ENCODE data around the gene RRP1B.
A peak's percentile ranks its signal among the peaks of the same experiment; 100 is the strongest.
"Not testable (repeated sequence)": the region's sequence is repeated elsewhere in the genome, so short reads cannot be mapped to it uniquely, and the experiment has no call there.

The RRP1B gene

GRCh38 chr21:43640400-43640799, 19.0 kb upstream of the RRP1B start:
- DNase-seq = no peak

GRCh38 chr21:43643193-43643592, 16.2 kb upstream of the RRP1B start:
- DNase-seq = peak; percentile 47

- no peak for DNase-seq
Observed at GRCh38 chr21:43644071-43644470, 15.3 kb upstream of the RRP1B start.

DNA sequence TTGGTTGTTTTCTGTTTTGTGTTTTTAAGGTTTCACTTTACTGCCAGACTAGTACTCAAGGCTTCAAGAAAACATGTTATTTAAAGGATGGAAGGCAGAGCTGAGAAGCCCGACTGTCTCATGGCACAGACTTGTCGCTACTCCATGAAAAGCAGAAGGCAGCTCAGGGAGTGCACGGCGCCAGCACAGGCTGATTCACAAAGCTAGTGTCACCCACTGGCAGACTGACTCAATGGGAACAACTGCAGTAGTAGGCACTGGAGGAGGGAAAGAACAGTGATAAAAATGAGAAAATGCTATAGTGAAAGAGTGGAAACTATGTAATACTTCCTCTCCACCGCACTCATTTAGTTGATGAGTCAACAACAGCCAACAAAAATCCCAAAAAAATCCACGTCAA, 14.8 kb upstream of the RRP1B start:
- DNase-seq = no peak

GRCh38 chr21:43645136-43645891, 14.0 kb upstream of the RRP1B start:
- peak; percentile 64 for DNase-seq

DNA sequence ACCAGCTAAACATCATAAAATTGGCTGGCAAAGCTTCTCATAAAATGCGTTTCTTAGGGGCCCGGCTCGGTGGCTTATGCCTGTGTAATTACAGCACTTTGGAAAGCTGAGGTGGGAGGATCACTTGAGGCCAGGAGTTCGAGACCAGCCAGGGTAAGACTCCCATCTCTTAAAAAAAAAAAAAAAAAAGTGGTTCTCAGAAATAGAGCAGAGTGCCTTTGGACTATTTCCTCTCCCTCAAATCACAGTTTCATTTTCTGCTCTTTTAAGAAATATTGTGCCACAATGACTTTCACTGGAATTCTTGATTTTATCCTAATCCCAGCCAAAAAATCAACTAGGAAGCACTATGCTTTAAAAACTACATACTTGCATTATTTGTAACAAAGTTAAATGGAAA, 13.4 kb upstream of the RRP1B start:
- no peak for DNase-seq

- peak; percentile 93 for DNase-seq
Observed at GRCh38 chr21:43646550-43647260, 12.7 kb upstream of the RRP1B start.

DNA sequence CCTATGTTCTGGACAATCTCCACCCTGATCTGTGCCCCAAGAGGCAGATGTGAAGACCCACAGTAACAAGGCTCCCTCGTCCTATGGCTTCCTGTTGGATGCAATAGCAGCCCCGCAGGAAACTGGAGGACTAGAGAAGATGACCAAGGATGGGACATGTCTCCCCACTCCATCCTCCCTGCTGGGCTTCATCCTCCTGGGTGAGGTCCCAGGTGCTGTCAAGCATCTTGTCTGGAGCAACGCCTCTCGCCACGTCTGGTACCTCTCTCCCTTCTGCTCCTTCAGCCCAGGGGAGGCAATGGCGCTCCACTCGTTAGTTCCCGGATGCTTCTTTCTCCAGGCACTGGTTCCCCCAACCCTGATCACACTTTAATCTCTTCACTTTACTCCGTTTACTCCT, 11.2 kb upstream of the RRP1B start:
- DNase-seq = no peak

- DNase-seq = not testable (repeated sequence)
Observed at GRCh38 chr21:43651926-43652325, 7.4 kb upstream of the RRP1B start.

GRCh38 chr21:43652616-43653015, 6.7 kb upstream of the RRP1B start:
- DNase-seq = no peak

DNA sequence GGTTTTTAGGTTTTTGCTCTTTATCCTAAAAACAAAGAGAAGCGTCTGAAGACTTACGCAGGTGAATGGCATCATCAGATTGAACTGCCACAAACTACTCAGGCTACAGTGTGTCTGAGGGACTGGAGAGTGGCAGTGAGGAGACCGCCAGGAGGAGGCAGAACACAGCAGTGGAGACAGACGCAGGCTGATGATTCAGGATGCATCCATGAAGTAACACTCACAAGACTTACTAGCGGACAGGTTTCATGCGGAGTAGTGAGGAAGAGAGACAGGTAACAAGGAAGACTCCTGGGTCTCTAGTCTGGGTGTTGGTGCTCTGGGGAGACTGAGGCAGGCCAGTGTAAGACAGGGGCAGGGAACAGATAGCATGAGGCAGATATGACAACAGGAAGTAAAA, 5.7 kb upstream of the RRP1B start:
- no peak for DNase-seq

DNA sequence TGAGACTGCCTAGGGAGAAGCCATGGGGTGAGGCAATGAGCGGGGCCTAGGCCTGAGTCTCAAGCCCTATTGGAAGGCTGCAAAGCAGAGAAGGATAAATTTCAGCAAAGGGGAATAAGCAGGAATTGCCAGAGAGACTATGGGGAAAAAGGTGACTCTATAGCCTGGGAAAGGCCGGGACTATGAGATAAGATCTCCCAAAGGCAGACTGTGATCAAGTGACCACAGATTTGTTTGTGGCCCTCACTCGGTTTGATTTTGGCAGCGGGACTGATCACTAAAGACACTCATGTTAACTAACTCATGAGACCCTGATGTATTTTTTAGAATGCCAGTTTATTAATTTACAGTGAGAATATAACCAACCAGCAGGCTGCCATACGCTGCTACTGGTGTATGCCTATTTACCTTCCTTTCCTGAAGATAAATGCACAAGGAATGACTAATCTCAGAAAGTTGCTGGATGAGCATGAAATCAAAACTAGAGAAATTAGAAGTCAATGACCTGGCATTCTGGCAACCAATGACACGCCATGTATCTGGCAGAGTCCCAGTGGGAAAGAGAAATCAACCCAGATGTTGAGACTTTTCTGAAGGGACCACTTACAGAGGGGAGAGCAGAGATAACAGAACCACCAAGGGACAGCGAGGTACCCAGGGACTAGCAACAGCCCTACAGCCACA, 4.4 kb upstream of the RRP1B start:
- no peak for DNase-seq

DNA sequence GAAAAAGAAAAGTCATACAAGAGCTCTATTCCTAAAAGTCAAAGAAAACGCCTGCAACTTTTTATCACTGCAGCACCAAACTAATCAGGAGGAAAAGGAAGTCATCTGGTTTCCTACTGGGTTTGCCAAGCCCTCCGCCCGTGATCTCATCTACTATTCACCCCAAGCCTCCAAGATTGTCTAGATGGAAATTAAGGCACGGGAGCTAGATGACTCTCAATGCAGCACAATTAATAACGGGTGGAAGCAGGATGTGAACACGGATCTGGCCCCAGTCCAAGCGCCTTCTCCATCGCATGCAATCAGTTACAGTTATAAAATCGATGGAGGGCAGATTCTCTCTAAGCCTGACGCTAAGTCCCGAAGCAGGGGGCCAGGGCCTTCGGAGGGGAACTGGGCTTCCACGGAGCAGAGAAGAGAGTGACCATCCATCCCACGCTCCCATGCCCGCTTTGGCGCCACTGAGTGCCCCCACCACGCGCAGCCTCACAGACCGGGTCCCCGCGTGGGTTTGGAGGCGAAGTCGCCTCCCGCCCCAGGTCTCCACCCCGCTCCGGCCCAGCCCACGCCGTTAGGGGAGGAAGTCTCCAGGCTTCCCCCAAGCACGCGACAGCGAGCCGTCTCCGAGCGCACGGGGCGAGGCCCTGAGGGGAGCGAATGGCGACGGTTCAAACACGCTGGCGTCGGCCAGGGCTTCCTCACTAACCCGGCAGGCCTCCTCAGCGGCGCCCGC, 1.8 kb upstream of the RRP1B start:
- DNase-seq = no peak

DNA sequence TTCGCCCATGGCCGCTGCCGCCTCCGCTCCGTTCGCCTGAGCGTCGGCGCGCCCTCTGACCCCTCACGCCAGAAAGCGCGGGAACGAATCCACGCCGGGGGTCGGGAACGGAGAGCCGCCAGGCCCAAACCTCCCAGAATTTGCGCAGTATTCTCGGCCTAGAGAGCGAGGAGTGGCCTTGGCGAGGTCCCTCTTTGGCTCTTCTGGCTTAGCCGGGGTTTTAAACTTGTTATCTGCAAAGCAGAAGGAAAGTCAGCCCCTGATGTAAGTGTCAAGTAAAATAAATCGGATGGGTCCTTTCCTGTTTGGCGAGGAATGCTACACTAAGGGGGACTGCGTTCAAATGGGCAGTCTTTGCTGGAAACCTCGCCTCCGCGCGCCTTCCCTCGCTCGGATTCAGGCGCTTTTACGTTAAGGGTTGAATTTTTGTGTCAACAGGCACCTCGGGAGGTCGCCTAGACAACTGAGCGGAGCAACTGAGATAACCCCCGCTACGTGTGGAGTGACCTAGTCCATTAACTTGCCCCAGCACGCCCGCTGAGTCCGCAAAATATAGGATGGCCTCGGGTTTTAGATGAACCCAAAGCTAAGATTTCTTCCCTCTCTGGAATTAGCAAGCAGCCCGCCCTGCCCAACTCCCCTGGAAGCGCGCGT, 1.1 kb upstream of the RRP1B start:
- no peak for DNase-seq

- no peak for DNase-seq
Observed at GRCh38 chr21:43658769-43659135, 608 bp upstream of the RRP1B start.

DNA sequence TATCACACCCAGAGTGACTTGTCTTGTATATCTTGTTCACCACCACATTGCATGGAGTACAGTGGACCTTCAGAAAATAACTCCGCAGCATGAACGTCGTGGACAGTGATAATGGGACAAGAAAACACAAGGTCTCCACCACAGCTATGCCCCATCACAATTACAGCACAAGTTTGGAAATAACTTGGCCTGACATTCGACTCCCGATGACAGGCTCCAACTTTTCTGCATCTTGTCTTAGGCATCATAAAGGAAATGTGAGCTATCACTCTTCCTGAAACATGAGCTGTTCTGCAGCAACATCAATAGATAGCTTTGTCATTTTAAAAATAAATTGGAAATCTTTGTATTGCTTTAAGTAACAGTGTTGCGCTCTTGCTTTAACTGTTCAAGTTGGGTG, 2.9 kb downstream of the RRP1B start:
- no peak for DNase-seq

GRCh38 chr21:43663033-43663432, 3.7 kb downstream of the RRP1B start:
- DNase-seq = no peak

DNA sequence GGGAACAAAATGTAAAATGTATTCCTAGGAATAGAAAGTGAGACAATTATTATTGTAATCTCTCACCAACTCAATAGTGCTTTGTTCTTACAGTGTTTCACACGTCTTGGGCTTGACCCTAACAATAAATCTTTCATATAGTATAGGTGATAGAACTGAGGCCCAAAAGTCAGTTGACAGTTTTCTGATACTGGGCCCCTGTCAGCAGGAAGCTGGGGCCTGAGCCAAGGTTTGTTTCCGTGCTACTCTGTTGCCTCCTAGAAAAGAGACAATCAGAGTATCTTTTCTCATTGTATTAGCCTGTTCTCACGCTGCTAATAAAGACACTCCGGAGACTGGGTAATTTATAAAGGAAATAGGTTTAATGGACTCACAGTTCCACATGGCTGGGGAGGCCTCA, 5.0 kb downstream of the RRP1B start:
- no peak for DNase-seq

DNA sequence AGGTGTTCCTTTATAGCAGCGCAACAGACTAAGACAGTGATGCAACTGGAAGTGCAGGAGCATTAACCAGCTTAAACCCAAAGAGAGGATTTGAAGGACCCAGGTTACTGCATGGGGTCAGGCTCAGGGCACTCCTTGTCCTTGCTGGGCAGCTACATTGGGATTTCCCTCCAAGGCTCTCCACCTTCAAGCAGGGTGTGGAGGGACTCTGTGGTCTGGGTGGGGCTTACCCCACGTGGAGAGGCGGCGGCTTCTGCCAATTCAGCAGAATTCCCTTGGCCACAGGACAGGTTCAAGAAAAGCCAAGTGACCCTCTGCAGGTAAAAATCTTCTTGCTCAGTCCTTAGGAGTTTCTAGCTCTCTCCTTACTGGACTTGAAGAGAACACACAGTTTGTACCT, 6.5 kb downstream of the RRP1B start:
- no peak for DNase-seq

DNA sequence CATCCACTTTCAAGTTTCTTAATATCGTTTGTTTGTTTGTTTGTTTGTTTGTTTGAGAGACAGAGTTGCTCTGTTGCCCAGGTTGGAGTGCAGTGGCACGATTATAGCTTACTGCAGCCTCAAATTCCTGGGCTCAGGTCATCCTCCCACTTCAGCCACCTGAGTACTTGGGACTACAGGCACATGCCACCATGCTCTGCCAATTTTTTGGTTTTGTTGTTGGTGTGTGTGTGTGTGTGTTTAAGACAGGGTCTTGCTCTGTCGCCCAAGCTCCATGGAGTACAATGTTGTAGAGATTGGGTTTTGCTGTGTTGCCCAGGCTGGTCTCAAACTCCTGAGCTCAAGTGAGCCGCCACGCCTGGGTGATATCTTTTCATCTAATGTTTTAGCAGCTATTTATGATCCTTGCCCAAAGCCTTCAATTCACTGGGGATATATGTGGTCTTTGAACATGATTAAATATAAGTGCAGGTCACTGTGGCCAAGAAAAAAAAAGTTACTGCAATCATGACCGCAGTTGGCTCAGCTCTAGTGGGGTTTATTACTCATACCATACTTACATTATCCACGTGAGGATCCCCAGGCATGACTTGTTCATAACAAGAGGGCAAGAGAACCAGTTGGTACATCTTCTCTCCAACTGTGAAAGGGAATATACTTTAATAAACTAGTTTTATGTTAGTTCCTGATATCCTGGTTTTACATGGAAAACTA, 8.0 kb downstream of the RRP1B start:
- no peak for DNase-seq

- no peak for DNase-seq
Observed at GRCh38 chr21:43669828-43670605, 10.7 kb downstream of the RRP1B start.
